Erythroblast (primary cell): ENCODE data around the gene EPHA4.

Experiments used
- GATA1 ChIP-seq: IDR thresholded peaks from 2 replicates; pipeline ENCODE4 v1.6.1; 2011; ENCODE audit warnings: low read depth, mild to moderate bottlenecking, control low read depth, low read length, moderate library complexity
- POLR2A ChIP-seq: IDR thresholded peaks from 2 replicates; pipeline ENCODE4 v1.6.1; 2011; ENCODE audit warnings: mild to moderate bottlenecking, low read length

- TF ChIP-seq POLR2A (no peak), GATA1 (no peak)
These were observed 181.2 kb downstream of the EPHA4 start for GRCh38 chr2:221390878-221391277.
